Lung (tissue), 12 donors: Measurements from ENCODE around the gene TRAF2. TPM values are rescaled to one million over a fixed set of nuclear protein-coding genes. Genes with fewer than 3 reads are reported as not detected.

Experiments
- ATAC-seq: fragments of 200-7000 bp; cut with Tn5 transposase; one replicate; pipeline ENCODE4 v1.9.1; 2020; ENCODE audit warnings: moderate number of reproducible peaks; ENCODE audit not compliant: insufficient read depth, low FRiP score
- DNase-seq, 3 donors: peaks; one replicate each; pipeline ENCODE4 v3.0.0-alpha.2; 2013 to 2017
- H3K27ac ChIP-seq, 2 donors: one replicate each; pipeline ENCODE4 v1.5.1; 2013; ENCODE audit warnings: mild to moderate bottlenecking in 2 of 2, moderate library complexity in 2 of 2, control low read depth in 1 of 2, inconsistent platforms in 1 of 2, low read depth in 1 of 2, low read length in 1 of 2
- H3K27me3 ChIP-seq, 3 donors: one replicate each; pipeline ENCODE4 v1.5.1; 2013; ENCODE audit warnings: low read length in 2 of 3; ENCODE audit not compliant: control insufficient read depth in 3 of 3, insufficient read depth in 3 of 3
- H3K36me3 ChIP-seq, 4 donors: one replicate each; pipeline ENCODE4 v1.5.1; 2013; ENCODE audit warnings: low read length in 4 of 4, mild to moderate bottlenecking in 1 of 4, moderate library complexity in 1 of 4; ENCODE audit not compliant: control insufficient read depth in 4 of 4, insufficient read depth in 4 of 4
- H3K4me1 ChIP-seq, 5 donors: one replicate each; pipeline ENCODE4 v1.5.1; 2013; ENCODE audit warnings: low read length in 5 of 5, mild to moderate bottlenecking in 2 of 5, moderate library complexity in 1 of 5; ENCODE audit not compliant: control insufficient read depth in 5 of 5, insufficient read depth in 5 of 5
- H3K4me3 ChIP-seq: one replicate; pipeline ENCODE4 v1.5.1; 2013; ENCODE audit warnings: mild to moderate bottlenecking, control low read depth, moderate library complexity
- H3K9ac ChIP-seq, 2 donors: one replicate each; pipeline ENCODE4 v1.5.1; 2013; ENCODE audit warnings: low read length in 2 of 2, control low read depth in 1 of 2; ENCODE audit not compliant: insufficient read depth in 1 of 2
- H3K9me3 ChIP-seq, 4 donors: one replicate each; pipeline ENCODE4 v1.5.1; 2013; ENCODE audit warnings: low read length in 3 of 4, mild to moderate bottlenecking in 1 of 4, moderate library complexity in 1 of 4; ENCODE audit not compliant: control insufficient read depth in 4 of 4, insufficient read depth in 3 of 4
- CTCF ChIP-seq: IDR thresholded peaks from 2 replicates; pipeline ENCODE4 v1.5.1; 2012; ENCODE audit warnings: mild to moderate bottlenecking; ENCODE audit errors: control extremely low read depth, extremely low read depth
- WGBS, 2 donors: extraction: QIAGEN DNeasy Blood & Tissue Kit; methylation state at CpG; one replicate each; pipeline ENCODE4 v1.1.7; 2013; 5-methylcytosine and 5-hydroxymethylcytosine counted together
- polyA plus RNA-seq, 2 donors: library from polyadenylated mRNA; stranded (reverse); fragments of 200-250 nt; gene quantifications; one replicate each; pipeline ENCODE4 v1.2.1, GENCODE V29; 2013
- total RNA-seq, 2 donors: library from RNA; depleted of rRNA in 1 of 2; stranded (reverse); fragments of >200 nt in 1 of 2; gene quantifications; one replicate each; pipeline ENCODE4 v1.2.1, GENCODE V29; 2014 to 2021
- donor health status: control.
- donor health status: control.
- donor health status: Bipolar disorder and iron deficiency.
- donor health status: healthy.
- donor health status: DM: yes; HTN: yes; CAD: no.

Gene TRAF2
- total and polyA plus RNA-seq, 4 donors = 11.3 to 19.1 (median 15.2) TPM

GRCh38 chr9:136952876-136953770 lies 66.8 kb downstream of the TRAF2 start:
- ATAC-seq = no peak
- H3K27ac ChIP-seq = no peak overlapping the region
- no peaks in the 10 kb centered on the region for H3K27me3 ChIP-seq
- no peak overlapping the region for H3K9ac ChIP-seq
- H3K36me3 ChIP-seq = no peaks in the 10 kb centered on the region
- no peak overlapping the region for H3K4me3 ChIP-seq
- no peaks in the 10 kb centered on the region for H3K9me3 ChIP-seq
- TF ChIP-seq CTCF = no peak
- 87 to 92% methylated on average over 35 to 44 of the region's 44 CpGs for WGBS, 2 donors
- peaks cover 0 to 13% (median 4%) of the 10 kb centered on the region in 5 donors for H3K4me1 ChIP-seq
- no peak for DNase-seq

GRCh38 chr9:136953771-136954269 lies 67.5 kb downstream of the TRAF2 start:
- Histone ChIP-seq H3K9ac (no peak overlapping the region), H3K9me3 (no peaks in the 10 kb centered on the region), H3K36me3 (no peaks in the 10 kb centered on the region), H3K4me3 (no peak overlapping the region), H3K27ac (no peak overlapping the region), H3K4me1 (peaks cover 0 to 13% (median 4%) of the 10 kb centered on the region in 5 donors), H3K27me3 (no peaks in the 10 kb centered on the region)
- ATAC-seq (no peak), DNase-seq (no peak)
- 87 to 91% methylated on average over 19 of the region's 19 CpGs for WGBS, 2 donors
- TF ChIP-seq CTCF = no peak

GRCh38 chr9:136954270-136955083 lies 68.2 kb downstream of the TRAF2 start:
- no peaks in the 10 kb centered on the region for H3K9me3 ChIP-seq
- peaks cover 0 to 13% (median 4%) of the 10 kb centered on the region in 5 donors for H3K4me1 ChIP-seq
- H3K4me3 ChIP-seq = no peak overlapping the region
- H3K36me3 ChIP-seq = no peaks in the 10 kb centered on the region
- no peaks in the 10 kb centered on the region for H3K27me3 ChIP-seq
- 87 to 92% methylated on average over 25 of the region's 25 CpGs for WGBS, 2 donors
- DNase-seq = no peak
- TF ChIP-seq CTCF = no peak
- no peak overlapping the region for H3K9ac ChIP-seq
- ATAC-seq = no peak
- H3K27ac ChIP-seq = no peak overlapping the region
